ENCODE data around the gene PLA2G2C. TPM values are rescaled to one million over a fixed set of nuclear protein-coding genes. Genes with fewer than 3 reads are reported as not detected.

Gene PLA2G2C
- total RNA-seq, 3 donors from 2014 or later, result 0.33 TPM; not detected in 2

- TF ChIP-seq CTCF (IDR thresholded peaks at IDR 0.05), result no peak
- TF ChIP-seq POLR2A (IDR thresholded peaks at IDR 0.05), result no peak
- no peak for TF ChIP-seq POLR2AphosphoS5 (IDR thresholded peaks at IDR 0.05)
- no peak for DNase-seq (ENCODE audit: low spot score in 2 of 2)
- no peak overlapping the region for H3K27ac ChIP-seq
- no peaks in the 10 kb centered on the region for H3K27me3 ChIP-seq
- H3K4me1 ChIP-seq, result peaks cover 5 to 7% of the 10 kb centered on the region in 2 donors
- H3K4me3 ChIP-seq, result no peak overlapping the region
- intact Hi-C loops (cut with DNase I; ENCODE audit: low total_unique reads), result loop anchor here (10.0 kb wide), 1 partner anchor 235 kb away; no protein-coding TSS in a partner anchor
- no peaks in the 10 kb centered on the region for H3K9me3 ChIP-seq
- H3K36me3 ChIP-seq, result no peaks in the 10 kb centered on the region
Observed at GRCh38 chr1:20149601-20150325, 36.6 kb downstream of the PLA2G2C start.

GRCh38 chr1:20148571-20149500 is 37.5 kb downstream of the PLA2G2C start:
- Histone ChIP-seq H3K27me3 (no peaks in the 10 kb centered on the region), H3K9me3 (no peaks in the 10 kb centered on the region), H3K27ac (no peak overlapping the region), H3K36me3 (no peaks in the 10 kb centered on the region), H3K4me1 (peaks cover 5 to 7% of the 10 kb centered on the region in 2 donors), H3K4me3 (no peak overlapping the region)
- TF ChIP-seq POLR2AphosphoS5 (IDR thresholded peaks at IDR 0.05), result no peak
- TF ChIP-seq POLR2A (IDR thresholded peaks at IDR 0.05), result no peak
- TF ChIP-seq CTCF (IDR thresholded peaks at IDR 0.05), result no peak
- no peak for DNase-seq (ENCODE audit: low spot score in 2 of 2)
- intact Hi-C loops (cut with DNase I; ENCODE audit: low total_unique reads), result no loop called here

DNA sequence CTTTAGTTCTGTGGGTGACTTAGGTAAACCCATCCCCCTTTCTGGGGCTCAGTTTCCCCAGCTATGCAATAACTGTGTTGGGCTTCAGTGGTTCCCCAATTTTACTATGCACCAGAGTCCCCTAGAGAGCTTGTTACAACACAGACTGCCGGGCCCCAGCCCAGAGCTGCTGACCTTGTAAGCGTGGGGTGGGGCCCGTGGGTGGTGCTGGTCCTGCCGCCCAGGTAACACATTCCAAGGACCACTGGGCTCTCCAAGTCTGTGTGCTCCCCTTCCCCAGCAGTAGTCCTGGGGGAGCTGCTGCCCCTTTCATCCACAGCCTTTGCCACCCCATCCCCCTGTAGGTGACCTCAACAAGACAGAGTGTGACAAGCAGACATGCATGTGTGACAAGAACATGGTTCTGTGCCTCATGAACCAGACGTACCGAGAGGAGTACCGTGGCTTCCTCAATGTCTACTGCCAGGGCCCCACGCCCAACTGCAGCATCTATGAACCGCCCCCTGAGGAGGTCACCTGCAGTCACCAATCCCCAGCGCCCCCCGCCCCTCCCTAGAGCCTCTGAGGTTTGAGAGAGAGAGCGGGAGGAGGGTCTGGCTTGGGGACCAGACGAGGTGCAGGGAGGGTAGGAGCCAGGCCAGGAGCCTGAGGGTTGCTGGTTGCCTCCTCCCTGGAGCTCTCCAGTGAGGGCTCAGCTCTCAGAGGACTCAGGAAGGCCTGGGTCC is 38.3 kb downstream of the PLA2G2C start:
- H3K27me3 ChIP-seq, result no peaks in the 10 kb centered on the region
- peaks cover 5 to 7% of the 10 kb centered on the region in 2 donors for H3K4me1 ChIP-seq
- H3K9me3 ChIP-seq, result no peaks in the 10 kb centered on the region
- DNase-seq (ENCODE audit: low spot score in 2 of 2), result no peak
- H3K27ac ChIP-seq, result no peak overlapping the region
- H3K4me3 ChIP-seq, result no peak overlapping the region
- intact Hi-C loops (cut with DNase I; ENCODE audit: low total_unique reads), result no loop called here
- no peaks in the 10 kb centered on the region for H3K36me3 ChIP-seq
- TF ChIP-seq POLR2AphosphoS5 (IDR thresholded peaks at IDR 0.05), result no peak
- TF ChIP-seq CTCF (IDR thresholded peaks at IDR 0.05), result no peak
- no peak for TF ChIP-seq POLR2A (IDR thresholded peaks at IDR 0.05)

GRCh38 chr1:20143734-20144565 is 42.4 kb downstream of the PLA2G2C start:
- Histone ChIP-seq H3K4me3 (no peak overlapping the region), H3K36me3 (no peaks in the 10 kb centered on the region), H3K4me1 (no peaks in the 10 kb centered on the region), H3K9me3 (no peaks in the 10 kb centered on the region), H3K27me3 (no peaks in the 10 kb centered on the region), H3K27ac (no peak overlapping the region)
- TF ChIP-seq POLR2AphosphoS5 (IDR thresholded peaks at IDR 0.05), result no peak
- no peak for TF ChIP-seq CTCF (IDR thresholded peaks at IDR 0.05)
- no peak for TF ChIP-seq POLR2A (IDR thresholded peaks at IDR 0.05)
- DNase-seq (ENCODE audit: low spot score in 2 of 2), result no peak
- intact Hi-C loops (cut with DNase I; ENCODE audit: low total_unique reads), result no loop called here
